Esophagus muscularis mucosa (tissue), 4 donors: ENCODE data around the gene ARHGAP24. TPM values are rescaled to one million over a fixed set of nuclear protein-coding genes. Genes with fewer than 3 reads are reported as not detected.

Experiments used
- DNase-seq: peaks from one replicate; pipeline ENCODE4 v3.0.0-alpha.2; 2017; ENCODE audit errors: extremely low spot score
- H3K27ac ChIP-seq, 4 donors: fragments of 200-600 bp; sonication (generic); replicated peaks in 1 of 4; 1 replicate in 3 of 4; 2 replicates in 1 of 4; pipeline ENCODE4 v1.5.1; 2016 to 2019; ENCODE audit warnings: mild to moderate bottlenecking in 1 of 4
- H3K27me3 ChIP-seq, 4 donors: fragments of 200-600 bp; sonication (generic); one replicate each; pipeline versions ENCODE4 v1.5.1 to v1.6.0; 2016 to 2019
- H3K36me3 ChIP-seq, 4 donors: fragments of 200-600 bp; sonication (generic); one replicate each; pipeline ENCODE4 v1.5.1; 2016 to 2019
- H3K4me1 ChIP-seq, 4 donors: fragments of 200-600 bp; sonication (generic); one replicate each; pipeline ENCODE4 v1.5.1; 2016 to 2019
- H3K4me3 ChIP-seq, 4 donors: fragments of 200-600 bp; sonication (generic); 1 replicate in 2 of 4; 2 replicates in 2 of 4; pipeline ENCODE4 v1.5.1; 2016 to 2019; ENCODE audit warnings: mild to moderate bottlenecking in 4 of 4, moderate library complexity in 1 of 4
- H3K9me3 ChIP-seq, 4 donors: fragments of 200-600 bp; sonication (generic); 1 replicate in 3 of 4; 2 replicates in 1 of 4; pipeline ENCODE4 v1.5.1; 2016 to 2019
- CTCF ChIP-seq, 3 experiments: fragments of 200-600 bp in 2 of 3; fragments of 450-650 bp in 1 of 3; sonication (generic) in 2 of 3; IDR thresholded peaks; one replicate each; pipeline ENCODE4 v1.5.1; 2017 to 2019; ENCODE audit warnings: antibody characterized with exemption in 3 of 3, mild to moderate bottlenecking in 2 of 3, moderate library complexity in 1 of 3
- EP300 ChIP-seq: sonication (generic); formaldehyde crosslinking; IDR thresholded peaks from one replicate; pipeline ENCODE4 v1.6.1; 2017; ENCODE audit warnings: antibody characterized with exemption
- POLR2A ChIP-seq: fragments of 450-650 bp; IDR thresholded peaks from one replicate; pipeline ENCODE4 v1.6.1; 2017; ENCODE audit warnings: antibody characterized with exemption, moderate library complexity, mild to moderate bottlenecking, low read depth
- POLR2AphosphoS5 ChIP-seq, 2 donors: sonication (generic); formaldehyde crosslinking; IDR thresholded peaks; one replicate each; pipeline ENCODE4 v1.6.1; 2017; ENCODE audit warnings: antibody characterized with exemption in 2 of 2
- WGBS: methylation state at CpG from one replicate; pipeline ENCODE4 v1.1.5; 2018; 5-methylcytosine and 5-hydroxymethylcytosine counted together
- intact Hi-C: fragments of 100-400 bp; cut with DNase I; formaldehyde crosslinking; loops from one replicate; pipeline ENCODE4 v1.15.1; 2023
- total RNA-seq, 4 donors: library from RNA; depleted of rRNA; stranded (reverse); fragments of >200 nt; gene quantifications; one replicate each; pipeline versions ENCODE4 v1.1.0 to v1.2.1, GENCODE V29; 2016

Gene ARHGAP24
- total RNA-seq, 4 donors from 2014 or later, result 17.6 to 30.2 (median 23.6) TPM

GRCh38 chr4:85610450-85610849 lies 135.5 kb downstream of the ARHGAP24 start:
- Histone ChIP-seq H3K36me3 (no peaks in the 10 kb centered on the region), H3K27me3 (no peaks in the 10 kb centered on the region), H3K9me3 (no peaks in the 10 kb centered on the region), H3K4me1 (no peaks in the 10 kb centered on the region), H3K27ac (no peak overlapping the region), H3K4me3 (no peak overlapping the region)
- WGBS, result 97% methylated on average over 2 of the region's 2 CpGs
- no peak for DNase-seq
- TF ChIP-seq POLR2AphosphoS5 (IDR thresholded peaks at IDR 0.05), result no peak
- TF ChIP-seq CTCF (IDR thresholded peaks at IDR 0.05), result no peak
- no peak for TF ChIP-seq EP300
- no peak for TF ChIP-seq POLR2A
- intact Hi-C loops, result no loop called here

DNA sequence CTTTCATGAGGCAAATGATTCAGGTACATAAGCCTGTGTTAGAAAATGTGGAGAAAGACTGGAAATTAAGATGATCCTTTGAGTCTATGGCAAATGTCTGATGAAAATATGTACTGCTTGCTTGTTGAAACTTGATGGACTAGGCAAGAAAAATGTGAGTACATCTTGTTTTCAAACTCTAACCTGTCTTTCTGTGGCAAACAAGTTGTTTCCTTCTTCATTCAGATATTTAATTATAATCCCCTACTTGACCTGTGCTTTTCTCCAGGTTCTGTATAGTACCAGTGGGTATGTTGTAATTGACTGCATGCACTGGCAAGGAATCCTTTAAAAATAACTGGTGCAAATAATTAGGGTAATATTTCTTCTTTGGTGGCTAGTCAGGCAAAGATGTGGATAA lies 136.7 kb downstream of the ARHGAP24 start:
- no peak for DNase-seq
- Histone ChIP-seq H3K9me3 (no peaks in the 10 kb centered on the region), H3K27ac (no peak overlapping the region), H3K36me3 (no peaks in the 10 kb centered on the region), H3K4me1 (no peaks in the 10 kb centered on the region), H3K27me3 (no peaks in the 10 kb centered on the region), H3K4me3 (no peak overlapping the region)
- no peak for TF ChIP-seq POLR2AphosphoS5 (IDR thresholded peaks at IDR 0.05)
- no peak for TF ChIP-seq POLR2A
- TF ChIP-seq EP300, result no peak
- no peak for TF ChIP-seq CTCF (IDR thresholded peaks at IDR 0.05)
- intact Hi-C loops, result no loop called here

- Histone ChIP-seq H3K27ac (no peak overlapping the region), H3K27me3 (no peaks in the 10 kb centered on the region), H3K9me3 (no peaks in the 10 kb centered on the region), H3K36me3 (no peaks in the 10 kb centered on the region), H3K4me1 (no peaks in the 10 kb centered on the region), H3K4me3 (no peak overlapping the region)
- 94% methylated on average over 1 of the region's 1 CpG for WGBS
- intact Hi-C loops, result no loop called here
- no peak for TF ChIP-seq POLR2AphosphoS5 (IDR thresholded peaks at IDR 0.05)
- no peak for TF ChIP-seq CTCF (IDR thresholded peaks at IDR 0.05)
- TF ChIP-seq POLR2A, result no peak
- no peak for TF ChIP-seq EP300
- DNase-seq, result no peak
Measured at GRCh38 chr4:85613901-85614300, 139.0 kb downstream of the ARHGAP24 start.

DNA sequence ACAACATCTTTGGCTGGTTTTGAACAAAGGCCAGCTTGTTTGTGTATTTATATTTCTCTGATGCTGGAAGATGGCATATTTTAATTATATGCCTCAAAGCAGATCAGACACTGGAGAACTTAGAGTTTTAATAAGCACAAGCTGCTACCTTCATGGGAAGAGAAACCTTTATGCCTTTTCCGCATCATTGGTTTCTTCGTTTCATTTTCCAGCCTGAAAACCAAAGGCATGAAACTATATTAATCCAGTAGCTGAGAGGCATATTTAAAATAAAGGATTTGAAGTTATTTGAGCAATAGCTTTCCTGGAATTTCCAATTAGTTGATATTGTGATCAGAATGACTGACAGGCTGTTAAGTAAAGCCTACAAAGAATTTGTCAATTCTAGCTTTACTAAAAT lies 141.0 kb downstream of the ARHGAP24 start:
- Histone ChIP-seq H3K4me1 (no peaks in the 10 kb centered on the region), H3K4me3 (no peak overlapping the region), H3K27ac (no peak overlapping the region), H3K36me3 (no peaks in the 10 kb centered on the region), H3K9me3 (no peaks in the 10 kb centered on the region), H3K27me3 (no peaks in the 10 kb centered on the region)
- DNase-seq, result no peak
- intact Hi-C loops, result no loop called here
- WGBS, result 98% methylated on average over 2 of the region's 2 CpGs
- no peak for TF ChIP-seq POLR2AphosphoS5 (IDR thresholded peaks at IDR 0.05)
- no peak for TF ChIP-seq EP300
- no peak for TF ChIP-seq POLR2A
- no peak for TF ChIP-seq CTCF (IDR thresholded peaks at IDR 0.05)

- H3K27ac ChIP-seq, result no peak overlapping the region
- WGBS, result 94% methylated on average over 3 of the region's 3 CpGs
- intact Hi-C loops, result no loop called here
- no peaks in the 10 kb centered on the region for H3K9me3 ChIP-seq
- no peaks in the 10 kb centered on the region for H3K36me3 ChIP-seq
- no peak overlapping the region for H3K4me3 ChIP-seq
- H3K4me1 ChIP-seq, result no peaks in the 10 kb centered on the region
- H3K27me3 ChIP-seq, result no peaks in the 10 kb centered on the region
- DNase-seq, result no peak
- TF ChIP-seq POLR2A (no peak), EP300 (no peak), POLR2AphosphoS5 (IDR thresholded peaks at IDR 0.05) (no peak), CTCF (IDR thresholded peaks at IDR 0.05) (no peak)
Measured at GRCh38 chr4:85617202-85617601, 142.3 kb downstream of the ARHGAP24 start.
